ENCODE measurements around the gene CNOT1. TPM values are rescaled to one million over a fixed set of nuclear protein-coding genes. Genes with fewer than 3 reads are reported as not detected.

CNOT1 gene
- total RNA-seq, 1 experiment from 2014 or later = 229 TPM

DNA sequence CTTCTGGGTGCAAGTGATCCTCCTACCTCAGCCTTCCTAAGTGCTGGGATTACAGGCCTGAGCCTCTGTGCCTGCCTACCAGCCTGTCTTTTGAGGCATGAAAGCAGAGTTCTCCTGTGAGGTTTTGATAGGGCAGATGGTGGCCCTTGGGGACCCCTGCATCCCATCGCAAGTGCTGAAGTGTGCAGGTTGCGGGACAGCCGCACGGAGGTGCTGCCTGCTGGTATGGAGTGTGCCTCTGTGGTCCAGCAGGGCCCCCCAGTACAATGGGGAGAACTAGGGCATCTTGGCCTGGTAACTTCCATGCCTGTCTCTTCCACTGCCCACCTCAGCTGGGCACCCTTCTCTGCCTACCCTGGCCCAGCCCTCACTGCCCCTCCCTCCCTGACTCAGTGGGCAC is 139.6 kb downstream of the CNOT1 start:
- no peak for DNase-seq (ENCODE audit: extremely low read depth, low read depth)

DNA sequence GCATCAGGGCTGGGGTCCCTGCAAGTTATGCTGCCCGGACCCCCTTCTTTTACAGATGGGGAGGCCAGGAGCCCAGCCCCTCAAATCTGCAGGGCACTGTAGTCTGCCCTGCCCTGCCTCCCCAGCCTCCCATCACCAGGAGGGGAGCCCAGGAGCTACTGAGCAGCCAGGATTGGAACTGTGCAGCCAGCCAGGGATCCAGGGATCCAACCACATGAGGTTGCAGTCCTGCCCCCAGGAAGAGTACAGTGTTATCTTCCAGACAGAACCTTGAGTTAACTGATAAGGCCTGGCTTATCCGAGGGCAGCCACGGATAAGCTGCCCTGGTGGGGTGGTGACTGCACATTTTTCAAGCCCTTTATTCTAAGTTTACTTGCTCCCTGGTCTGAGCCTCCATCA is 141.1 kb downstream of the CNOT1 start:
- no peak for DNase-seq (ENCODE audit: extremely low read depth, low read depth)

GRCh38 chr16:58487566-58488351 is 141.9 kb downstream of the CNOT1 start:
- peak; percentile 85 for DNase-seq (ENCODE audit: extremely low read depth, low read depth)

- no peak for DNase-seq (ENCODE audit: extremely low read depth, low read depth)
Measured at GRCh38 chr16:58485184-58485887, 144.3 kb downstream of the CNOT1 start.

- no peak for DNase-seq (ENCODE audit: extremely low read depth, low read depth)
Measured at GRCh38 chr16:58481931-58482330, 147.7 kb downstream of the CNOT1 start.

GRCh38 chr16:58481226-58481869 is 148.3 kb downstream of the CNOT1 start:
- no peak for DNase-seq (ENCODE audit: extremely low read depth, low read depth)

GRCh38 chr16:58478427-58478826 is 151.2 kb downstream of the CNOT1 start:
- no peak for DNase-seq (ENCODE audit: extremely low read depth, low read depth)

GRCh38 chr16:58476791-58477190 is 152.8 kb downstream of the CNOT1 start:
- DNase-seq (ENCODE audit: extremely low read depth, low read depth) = no peak

- no peak for DNase-seq (ENCODE audit: extremely low read depth, low read depth)
Measured at GRCh38 chr16:58475091-58475619, 154.5 kb downstream of the CNOT1 start.

DNA sequence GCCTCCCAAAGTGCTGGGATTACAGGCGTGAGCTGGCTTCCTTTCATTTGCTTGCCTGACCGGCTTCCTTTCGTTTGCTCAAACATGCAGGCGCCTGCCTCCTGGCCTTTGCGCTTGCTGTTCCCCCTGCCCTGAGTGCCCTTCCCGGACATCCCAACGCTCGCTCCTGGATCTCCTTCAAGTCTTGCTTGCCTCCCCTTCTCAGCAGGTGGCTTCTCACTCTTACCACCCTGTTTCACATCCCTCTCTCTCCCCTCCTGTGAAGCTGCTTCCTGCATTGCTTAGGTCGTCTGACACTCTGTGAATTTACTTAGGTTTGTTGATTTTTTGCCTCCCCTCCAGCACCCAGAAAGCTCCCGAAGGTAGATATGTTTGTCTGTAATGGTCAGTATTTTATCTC is 155.3 kb downstream of the CNOT1 start:
- DNase-seq (ENCODE audit: extremely low read depth, low read depth) = no peak

DNA sequence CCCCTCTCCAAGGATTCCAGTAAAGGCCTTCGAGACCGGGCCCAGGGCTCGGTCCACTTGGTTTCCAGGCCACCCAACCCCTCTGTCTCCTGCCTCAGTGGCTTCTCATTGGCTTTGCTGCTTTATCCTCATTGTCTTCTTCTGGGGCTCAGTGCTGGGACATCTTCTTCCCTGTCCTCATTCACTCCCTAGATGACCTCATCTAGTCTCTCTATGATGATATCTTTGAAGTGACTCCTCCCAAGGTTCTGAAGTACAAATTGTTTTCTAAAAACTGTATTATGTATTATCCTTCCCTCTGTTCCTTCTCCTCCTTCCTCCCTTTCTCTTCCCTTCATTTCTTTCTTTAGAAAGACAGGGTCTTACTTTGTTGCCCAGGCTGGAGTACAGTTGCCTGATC is 156.8 kb downstream of the CNOT1 start:
- no peak for DNase-seq (ENCODE audit: extremely low read depth, low read depth)

- DNase-seq (ENCODE audit: extremely low read depth, low read depth) = no peak
Measured at GRCh38 chr16:58472266-58472665, 157.4 kb downstream of the CNOT1 start.

GRCh38 chr16:58471209-58471975 is 158.2 kb downstream of the CNOT1 start:
- no peak for DNase-seq (ENCODE audit: extremely low read depth, low read depth)

Small RNAs within 50 kb of the gene (small RNA-seq; reads per million reads assigned to genes)
- gene RNU6-103P (0 reads per million in 2 experiments), gene SNORA46 (64.0 to 95.6 reads per million in 2 experiments), gene SNORA50A (0 reads per million in 2 experiments)

Other genes starting within 250 kb of the CNOT1 start
- gene GINS3, start 237.4 kb downstream of the CNOT1 start, total RNA-seq (2014; rRNA removed; shearing (Covaris generic)) = 14.5 and 14.7 TPM in 2 replicates
- gene NDRG4, start 129.7 kb downstream of the CNOT1 start, total RNA-seq (2014; rRNA removed; shearing (Covaris generic)) = 9.9 and 13.3 TPM in 2 replicates
- 37.2 and 44.0 TPM in 2 replicates for gene SETD6, start 114.3 kb downstream of the CNOT1 start, total RNA-seq (2014; rRNA removed; shearing (Covaris generic))
- gene SLC38A7, start 54.9 kb upstream of the CNOT1 start, total RNA-seq (2014; rRNA removed; shearing (Covaris generic)) = 19.0 and 22.2 TPM in 2 replicates
- 159 and 172 TPM in 2 replicates for gene GOT2, start 104.5 kb upstream of the CNOT1 start, total RNA-seq (2014; rRNA removed; shearing (Covaris generic))